ENCODE measurements around the gene FRRS1L. TPM values are rescaled to one million over a fixed set of nuclear protein-coding genes. Genes with fewer than 3 reads are reported as not detected.

FRRS1L gene
- total and polyA plus RNA-seq, 2 of the 4 experiments (the other 2 are of a cell fraction), result under 0.01 to 0.05 TPM

- in situ Hi-C loops (cut with MboI; ENCODE audit: low sequenced_read_pairs), result no loop called here
These were observed 42.9 kb downstream of the FRRS1L start for GRCh38 chr9:109124121-109124520.

More at GRCh38 chr9:109124121-109124520, 42.9 kb downstream of the FRRS1L start:
- CTCF ChIA-PET, result no interaction called here
- Histone ChIP-seq H2BK5ac (ENCODE audit: low read depth, low read length, poor library complexity, severe bottlenecking) (no peak overlapping the region), H3K9ac (ENCODE audit: low read depth, low read length) (no peak overlapping the region), H3K4ac (ENCODE audit: low read depth, low read length) (no peak overlapping the region), H2AK5ac (ENCODE audit: low read depth, low read length) (no peak overlapping the region), H3K18ac (ENCODE audit: low read depth, low read length) (no peak overlapping the region), H2AFZ (replicated peaks; ENCODE audit: low read length, poor library complexity) (no peak overlapping the region), H3K9me1 (ENCODE audit: insufficient read depth, low read length) (peaks cover 5% of the 10 kb centered on the region; the same call in 1 of the 2 replicates), H3K4me2 (ENCODE audit: low read depth, low read length) (no peak overlapping the region), H4K8ac (ENCODE audit: low read depth in 2 of 2, low read length in 2 of 2) (no peak overlapping the region), H2BK20ac (ENCODE audit: low read depth, low read length) (no peak overlapping the region), H3K27ac (ENCODE audit: insufficient read depth, low read length) (no peak overlapping the region), H3K79me1 (ENCODE audit: low read depth in 1 of 2, low read length in 2 of 2) (peaks cover 0 to 4% of the 10 kb centered on the region in 2 experiments; a peak in 1 of 4 replicates), H2BK15ac (ENCODE audit: low read depth, low read length) (no peak overlapping the region), H3K9me3 (ENCODE audit: control insufficient read depth, insufficient read depth, low read length) (no peaks in the 10 kb centered on the region), H2BK120ac (ENCODE audit: low read depth, low read length) (no peak overlapping the region), H3K4me3 (ENCODE audit: insufficient read depth, low read depth, low read length) (no peak overlapping the region), H4K20me1 (ENCODE audit: insufficient read depth, low read length) (peaks cover 2% of the 10 kb centered on the region; the same call in 1 of the 2 replicates), H3K36me3 (ENCODE audit: control insufficient read depth, insufficient read depth, low read length) (no peaks in the 10 kb centered on the region), H3K56ac (ENCODE audit: extremely low read depth, insufficient read depth, low read length) (no peak overlapping the region), H4K91ac (ENCODE audit: insufficient read depth, low read depth, low read length) (no peak overlapping the region), H3K23ac (ENCODE audit: low read depth, low read length) (no peak overlapping the region), H2AK9ac (replicated peaks; ENCODE audit: low read depth, low read length, poor library complexity) (no peak overlapping the region), H3K27me3 (ENCODE audit: control insufficient read depth, insufficient read depth, low read length) (no peaks in the 10 kb centered on the region; the same call in 1 of the 2 replicates), H3K4me1 (ENCODE audit: control insufficient read depth, insufficient read depth, low read length) (no peaks in the 10 kb centered on the region), H4K5ac (ENCODE audit: low read depth, low read length) (no peak overlapping the region), H3K14ac (replicated peaks; ENCODE audit: low read depth, low read length) (no peak overlapping the region)
- dilution Hi-C loops (cut with HindIII; ENCODE audit: low sequenced_read_pairs, unreplicated experiment) (no loop called here), intact Hi-C loops (cut with micrococcal nuclease) (no loop called here)
- POLR2A ChIA-PET (ENCODE audit: unreplicated experiment), result no interaction called here
- TF ChIP-seq POLR2A (IDR thresholded peaks at IDR 0.05; ENCODE audit: low read depth, low read length) (no peak), MXI1 (IDR thresholded peaks at IDR 0.05; ENCODE audit: borderline replicate concordance, low read depth, low read length) (no peak), RFX5 (IDR thresholded peaks at IDR 0.05; ENCODE audit: low read depth, low read length) (no peak), SMC3 (IDR thresholded peaks at IDR 0.05; ENCODE audit: low read depth, low read length) (no peak), FOS (IDR thresholded peaks at IDR 0.05; ENCODE audit: low read depth, low read length) (no peak), ELK1 (IDR thresholded peaks at IDR 0.05; ENCODE audit: borderline replicate concordance, low read depth, low read length) (no peak), MAZ (IDR thresholded peaks at IDR 0.05; ENCODE audit: borderline replicate concordance, low read depth, low read length) (no peak), NFE2L2 (IDR thresholded peaks at IDR 0.05; ENCODE audit: low read depth, low read length) (no peak), CTCF (conservative IDR thresholded peaks at IDR 0.05; ENCODE audit: low read depth, low read length) (no peak), BHLHE40 (IDR thresholded peaks at IDR 0.05; ENCODE audit: low read depth, low read length) (no peak), MAFK (IDR thresholded peaks at IDR 0.05; ENCODE audit: low read depth, low read length) (no peak), RAD21 (IDR thresholded peaks at IDR 0.05; ENCODE audit: low read length) (no peak), CEBPB (IDR thresholded peaks at IDR 0.05; ENCODE audit: low read depth, low read length) (no peak)
- DNase-seq, result no peak
- no CpG with 5 or more reads among the region's 2 CpGs for WGBS, 2 experiments (ENCODE audit: extremely low coverage in 2 of 2, insufficient read length in 1 of 2)
- no TSS peak for BruUV-seq (replicated peaks)
- ATAC-seq (ENCODE audit: low read depth), result no peak

Measured in IMR-90 (cell line).